ENCODE measurements around the gene CCDC182.

DNA sequence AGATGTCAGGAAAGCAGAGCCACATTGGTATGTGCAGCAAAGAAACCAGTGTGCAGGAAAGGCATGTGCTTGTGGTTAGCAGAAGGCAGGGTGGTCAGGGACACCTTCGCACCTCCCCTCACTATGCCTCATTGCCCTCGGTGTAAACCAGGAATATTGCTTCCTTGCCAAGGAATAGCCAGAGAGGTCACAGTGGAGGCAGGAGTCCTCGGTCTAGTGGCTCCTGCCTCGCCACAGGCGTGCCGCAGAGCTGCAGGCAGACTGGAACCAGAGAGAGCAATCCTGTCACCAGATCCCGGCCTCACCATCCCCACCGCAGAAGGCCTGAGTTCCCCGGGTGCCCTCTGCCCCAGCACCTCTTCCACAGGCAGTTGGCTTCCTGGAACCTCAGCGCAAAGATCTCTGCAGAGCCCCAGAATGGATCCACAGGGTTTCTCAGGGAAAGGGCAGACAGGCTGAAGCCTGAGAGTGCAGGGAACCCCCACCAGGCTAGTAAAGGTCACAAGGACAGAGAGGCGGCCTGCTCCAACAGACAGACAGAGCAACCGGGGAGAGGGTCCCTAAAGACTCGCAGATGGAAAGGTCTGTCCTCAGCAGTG is 21.6 kb downstream of the CCDC182 start:
- TF ChIP-seq, protein P1, sequence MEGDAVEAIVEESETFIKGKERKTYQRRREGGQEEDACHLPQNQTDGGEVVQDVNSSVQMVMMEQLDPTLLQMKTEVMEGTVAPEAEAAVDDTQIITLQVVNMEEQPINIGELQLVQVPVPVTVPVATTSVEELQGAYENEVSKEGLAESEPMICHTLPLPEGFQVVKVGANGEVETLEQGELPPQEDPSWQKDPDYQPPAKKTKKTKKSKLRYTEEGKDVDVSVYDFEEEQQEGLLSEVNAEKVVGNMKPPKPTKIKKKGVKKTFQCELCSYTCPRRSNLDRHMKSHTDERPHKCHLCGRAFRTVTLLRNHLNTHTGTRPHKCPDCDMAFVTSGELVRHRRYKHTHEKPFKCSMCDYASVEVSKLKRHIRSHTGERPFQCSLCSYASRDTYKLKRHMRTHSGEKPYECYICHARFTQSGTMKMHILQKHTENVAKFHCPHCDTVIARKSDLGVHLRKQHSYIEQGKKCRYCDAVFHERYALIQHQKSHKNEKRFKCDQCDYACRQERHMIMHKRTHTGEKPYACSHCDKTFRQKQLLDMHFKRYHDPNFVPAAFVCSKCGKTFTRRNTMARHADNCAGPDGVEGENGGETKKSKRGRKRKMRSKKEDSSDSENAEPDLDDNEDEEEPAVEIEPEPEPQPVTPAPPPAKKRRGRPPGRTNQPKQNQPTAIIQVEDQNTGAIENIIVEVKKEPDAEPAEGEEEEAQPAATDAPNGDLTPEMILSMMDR (IDR thresholded peaks at IDR 0.05) = no peak
- TF ChIP-seq POLR2A (IDR thresholded peaks at IDR 0.05) = no peak

Data from stomach (tissue), 4 donors.